ENCODE results near the gene P2RX5.
A peak's percentile ranks its signal among the peaks of the same experiment; 100 is the strongest.

P2RX5 gene

GRCh38 chr17:3681565-3681964, 14.4 kb downstream of the P2RX5 start:
- no peak for DNase-seq (ENCODE audit: low read depth in 1 of 2, low spot score in 1 of 2)

DNA sequence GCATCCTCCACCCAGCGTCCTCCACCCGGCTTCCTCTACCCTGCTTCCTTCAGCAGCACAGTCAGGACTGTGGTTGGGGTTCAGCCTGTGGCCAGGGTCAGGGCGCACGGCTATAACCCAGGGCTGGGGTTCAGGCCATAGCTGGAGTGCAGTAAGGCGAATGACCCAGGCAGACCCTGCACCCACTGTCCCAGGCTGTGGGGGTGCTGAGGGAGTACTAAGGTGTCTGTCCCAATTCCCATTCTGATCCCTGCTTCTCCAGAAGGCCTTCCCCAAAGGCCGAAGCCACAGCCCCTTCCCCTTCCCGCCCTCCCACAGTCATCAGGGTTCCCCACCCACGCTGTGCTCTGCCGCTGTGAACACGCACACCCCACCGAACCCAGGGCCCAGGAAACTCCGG, 14.9 kb downstream of the P2RX5 start:
- no peak for DNase-seq (ENCODE audit: low read depth in 1 of 2, low spot score in 1 of 2)

DNA sequence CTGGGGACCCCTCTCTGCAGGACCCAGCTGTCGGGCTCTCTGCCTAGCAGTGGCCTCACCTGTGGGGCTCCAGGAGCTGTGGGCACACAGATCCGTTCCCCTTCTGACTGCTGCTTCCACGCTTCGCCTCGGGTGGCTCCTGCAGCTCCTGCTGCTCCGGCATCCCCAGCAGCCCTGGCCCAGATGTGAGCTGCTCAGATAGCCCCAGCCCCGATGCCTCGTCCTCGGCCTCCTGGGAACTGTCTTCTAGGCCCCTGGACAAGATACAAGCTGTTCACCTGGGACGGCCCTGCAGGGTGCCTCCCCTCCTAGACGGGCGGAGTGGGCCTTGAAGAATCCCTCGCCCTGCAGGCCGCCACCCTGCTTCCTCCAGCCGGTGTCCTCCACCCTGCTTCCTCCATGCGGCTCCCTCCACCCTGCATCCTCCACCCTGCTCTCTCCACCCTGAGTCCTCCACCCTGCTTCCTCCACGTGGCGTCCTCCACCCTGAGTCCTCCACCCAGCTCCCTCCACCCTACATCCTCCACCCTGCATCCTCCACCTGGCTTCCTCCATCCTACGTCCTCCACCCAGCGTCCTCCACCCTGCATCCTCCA, 16.3 kb downstream of the P2RX5 start:
- DNase-seq (ENCODE audit: low read depth in 1 of 2, low spot score in 1 of 2) = no peak

- no peak for DNase-seq (ENCODE audit: low read depth in 1 of 2, low spot score in 1 of 2)
These were observed 17.0 kb downstream of the P2RX5 start for GRCh38 chr17:3678821-3679530.

DNA sequence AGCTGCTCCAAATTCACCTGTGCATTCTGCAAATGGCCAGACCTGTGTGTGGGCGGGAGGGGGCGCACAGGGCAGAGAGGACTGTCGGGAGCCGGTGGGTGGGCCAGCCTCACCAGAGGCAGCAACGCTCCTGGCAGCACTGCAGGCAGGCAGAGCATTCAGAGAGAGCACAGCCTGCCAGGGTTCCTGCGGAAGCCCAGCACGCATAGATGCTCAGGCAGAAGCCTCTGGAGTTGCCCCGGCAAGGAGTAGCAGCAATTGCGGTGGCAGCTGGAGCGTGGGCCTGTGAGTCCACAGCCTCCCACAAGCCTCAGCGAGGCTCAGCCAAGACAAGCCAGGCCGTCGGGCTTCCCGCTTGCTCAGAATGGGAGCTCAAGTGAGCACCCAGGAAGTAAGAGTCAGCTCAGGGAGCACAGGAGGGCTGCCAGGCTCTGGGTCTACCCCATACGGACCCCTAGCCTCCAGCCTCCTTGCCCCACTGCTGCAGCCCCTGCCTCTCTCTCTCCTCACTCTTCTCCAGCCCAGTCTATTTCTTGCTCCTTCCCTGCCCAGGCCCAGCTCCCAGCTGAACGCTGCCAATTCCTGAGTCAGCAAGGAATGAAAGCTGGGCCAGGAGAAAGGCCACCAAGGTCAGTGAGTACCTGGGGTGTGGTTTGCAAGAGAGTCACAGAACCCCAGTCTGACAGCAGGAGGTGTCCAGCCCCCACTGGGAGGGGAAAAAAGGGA, 17.7 kb downstream of the P2RX5 start:
- DNase-seq (ENCODE audit: low read depth in 1 of 2, low spot score in 1 of 2) = no peak

GRCh38 chr17:3675886-3676285, 20.1 kb downstream of the P2RX5 start:
- DNase-seq (ENCODE audit: low read depth in 1 of 2, low spot score in 1 of 2) = no peak

DNA sequence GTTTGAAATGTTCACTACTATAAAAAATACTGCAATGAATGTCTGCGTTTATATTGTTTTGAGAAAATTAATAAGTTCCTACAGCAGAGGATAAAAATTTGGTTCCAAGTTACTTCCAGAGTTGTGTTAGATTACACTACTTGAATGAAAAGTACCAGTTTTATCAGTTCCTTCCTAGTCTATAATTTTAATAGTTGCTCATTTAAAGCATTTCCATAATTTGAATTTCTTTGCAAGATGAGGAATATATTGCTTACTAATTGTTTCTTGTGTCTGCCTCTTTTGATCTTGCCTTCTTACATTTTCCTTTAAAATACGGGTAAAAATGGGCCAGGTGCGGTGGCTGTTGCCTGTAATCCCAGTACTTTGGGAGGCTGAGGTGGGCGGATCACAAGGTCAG, 23.4 kb downstream of the P2RX5 start:
- DNase-seq (ENCODE audit: low read depth in 1 of 2, low spot score in 1 of 2) = no peak

DNA sequence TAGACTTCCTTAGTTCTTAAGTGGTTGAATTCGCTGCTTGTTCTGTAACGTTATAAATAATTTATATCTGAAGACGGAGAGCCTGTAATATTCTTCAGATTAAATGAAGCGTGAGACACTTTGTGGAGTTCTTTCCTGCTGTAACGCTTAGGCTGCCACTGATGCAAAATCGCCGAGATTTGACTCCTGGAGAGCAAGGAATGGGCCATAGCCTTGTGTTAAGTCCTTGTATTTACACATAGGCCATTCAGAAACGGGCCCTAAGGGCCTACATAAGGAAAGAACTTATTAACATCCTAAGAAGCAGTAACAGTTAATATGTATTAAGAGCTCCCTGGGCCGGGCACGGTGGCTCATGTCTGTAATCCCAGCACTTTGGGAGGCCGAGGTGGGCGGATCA, 26.4 kb downstream of the P2RX5 start:
- DNase-seq (ENCODE audit: low read depth in 1 of 2, low spot score in 1 of 2) = no peak

DNA sequence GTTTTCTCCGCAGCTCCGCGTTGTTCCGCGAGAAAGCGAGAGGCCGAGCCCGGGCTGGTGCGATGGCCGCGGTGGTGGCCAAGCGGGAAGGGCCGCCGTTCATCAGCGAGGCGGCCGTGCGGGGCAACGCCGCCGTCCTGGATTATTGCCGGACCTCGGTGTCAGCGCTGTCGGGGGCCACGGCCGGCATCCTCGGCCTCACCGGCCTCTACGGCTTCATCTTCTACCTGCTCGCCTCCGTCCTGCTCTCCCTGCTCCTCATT, 26.9 kb downstream of the P2RX5 start:
- DNase-seq (ENCODE audit: low read depth in 1 of 2, low spot score in 1 of 2) = no peak

- peak; percentile 97 to 98 for DNase-seq (ENCODE audit: low read depth in 1 of 2, low spot score in 1 of 2)
These were observed 27.5 kb downstream of the P2RX5 start, which contains the start of the genes EMC6 and TAX1BP3 for GRCh38 chr17:3668279-3669084. Gene EMC6 (plus strand): TSS chr17:3668812. CDS start chr17:3669147, 335 bp downstream. Gene TAX1BP3 (minus strand): TSS chr17:3668578. CDS start chr17:3668526, 52 bp downstream.

- DNase-seq (ENCODE audit: low read depth in 1 of 2, low spot score in 1 of 2) = no peak
These were observed 28.3 kb downstream of the P2RX5 start for GRCh38 chr17:3667366-3668278.

DNA sequence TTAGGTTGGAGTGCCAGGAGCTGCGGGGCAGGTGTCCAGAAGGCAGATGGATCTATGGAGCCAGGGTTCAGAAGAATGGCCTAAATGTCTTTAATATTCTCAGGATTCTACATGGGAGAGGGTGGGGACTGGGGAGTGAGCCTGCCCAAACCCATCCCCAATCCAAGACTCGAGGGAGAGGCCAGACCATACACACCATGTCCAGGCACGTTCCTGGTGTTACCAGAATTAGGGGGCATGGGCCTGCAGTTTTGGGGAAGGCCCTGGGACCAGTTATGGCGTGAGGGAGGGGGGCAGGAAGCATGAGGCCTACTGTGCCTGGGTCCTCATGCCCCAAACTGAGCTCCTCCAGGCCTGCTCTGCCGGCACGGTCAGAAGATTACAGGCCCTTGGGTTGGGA, 29.4 kb downstream of the P2RX5 start:
- no peak for DNase-seq (ENCODE audit: low read depth in 1 of 2, low spot score in 1 of 2)

DNA sequence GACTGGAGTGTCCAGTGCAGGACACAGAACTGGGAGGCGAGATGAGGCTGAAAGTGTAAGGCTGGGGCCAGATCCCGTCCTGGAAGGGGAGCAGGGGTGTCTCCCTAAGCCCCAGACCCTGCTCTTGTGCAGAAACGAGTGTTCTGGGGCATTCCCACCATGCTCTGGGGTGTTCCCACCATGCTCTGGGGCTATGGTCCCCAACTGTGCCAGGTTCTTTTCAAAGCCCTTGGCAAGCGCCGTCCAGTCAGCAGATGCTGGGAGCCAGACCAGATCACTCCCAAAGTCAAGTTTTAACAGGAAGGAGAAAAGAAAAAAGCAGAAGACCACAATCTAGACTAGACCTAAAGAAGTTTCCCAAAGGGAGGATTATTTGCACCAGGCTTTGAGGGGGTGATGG, 30.1 kb downstream of the P2RX5 start:
- DNase-seq (ENCODE audit: low read depth in 1 of 2, low spot score in 1 of 2) = no peak

- DNase-seq (ENCODE audit: low read depth in 1 of 2, low spot score in 1 of 2) = no peak
These were observed 32.6 kb downstream of the P2RX5 start for GRCh38 chr17:3663102-3664011.

GRCh38 chr17:3660311-3660891, 35.6 kb downstream of the P2RX5 start:
- DNase-seq (ENCODE audit: low read depth in 1 of 2, low spot score in 1 of 2) = no peak

DNA sequence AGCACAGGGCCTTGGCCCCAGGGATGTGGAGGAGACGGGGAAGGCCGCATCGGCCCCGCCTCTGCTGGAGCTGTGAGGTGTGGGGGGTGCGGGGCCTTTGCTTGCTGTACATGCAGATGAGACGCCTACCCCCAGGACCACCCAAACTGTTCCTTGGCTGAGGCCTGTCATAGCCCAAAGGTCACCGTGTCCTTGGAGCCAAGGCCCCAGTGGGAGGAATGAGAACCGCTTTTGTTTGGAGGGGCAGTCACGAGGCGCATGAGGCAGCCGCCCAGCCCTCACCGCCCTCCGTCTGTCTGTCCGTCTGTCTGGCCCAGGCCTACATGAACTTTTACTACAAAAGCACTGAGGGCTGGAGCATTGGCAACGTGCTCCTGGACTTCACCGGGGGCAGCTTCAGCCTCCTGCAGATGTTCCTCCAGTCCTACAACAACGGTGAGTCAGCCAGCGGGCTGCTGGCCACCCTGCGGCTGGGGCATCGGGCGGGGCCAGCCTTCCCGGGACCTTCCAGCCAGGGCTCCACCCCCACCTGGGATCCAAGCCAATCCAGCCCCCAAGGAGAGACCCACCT, 36.3 kb downstream of the P2RX5 start:
- DNase-seq (ENCODE audit: low read depth in 1 of 2, low spot score in 1 of 2) = no peak

GRCh38 chr17:3658784-3659449, 37.0 kb downstream of the P2RX5 start:
- no peak for DNase-seq (ENCODE audit: low read depth in 1 of 2, low spot score in 1 of 2)

Measured in activated CD4-positive, alpha-beta T cell treated with anti-CD3 and anti-CD28 coated beads, Interleukin-2, amount 50 U/mL, for 24 hours (primary cell).